Activated CD4-positive, alpha-beta T cell treated with anti-CD3 and anti-CD28 coated beads, Interleukin-2, amount 50 U/mL, for 4 hours (primary cell): ENCODE results near the gene LDLR.
"Not testable (repeated sequence)": the region's sequence is repeated elsewhere in the genome, so short reads cannot be mapped to it uniquely, and the experiment has no call there.

Source experiments
- DNase-seq, 2 experiments: peaks; one replicate each; pipeline ENCODE4 v3.0.0-alpha.2; 2020

The LDLR gene

DNA sequence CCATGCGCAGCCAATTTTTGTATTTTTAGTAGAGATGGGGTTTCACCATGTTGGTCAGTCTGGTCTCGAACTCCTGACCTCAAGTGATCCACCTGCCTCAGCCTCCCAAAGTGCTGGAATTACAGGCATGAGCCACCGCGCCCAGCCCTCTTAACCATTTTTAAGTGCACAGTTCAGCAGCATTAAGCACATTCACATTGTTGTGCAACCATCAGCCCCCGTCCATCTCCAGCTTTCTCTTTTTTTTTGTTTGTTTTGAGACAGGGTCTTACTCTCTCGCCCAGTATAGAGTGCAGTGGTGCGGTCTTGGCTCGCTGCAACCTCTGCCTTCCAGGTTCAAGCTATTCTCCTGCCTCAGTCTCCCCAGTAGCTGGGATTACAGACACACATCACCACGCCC, 12.5 kb upstream of the LDLR start:
- DNase-seq, result not testable (repeated sequence)

DNA sequence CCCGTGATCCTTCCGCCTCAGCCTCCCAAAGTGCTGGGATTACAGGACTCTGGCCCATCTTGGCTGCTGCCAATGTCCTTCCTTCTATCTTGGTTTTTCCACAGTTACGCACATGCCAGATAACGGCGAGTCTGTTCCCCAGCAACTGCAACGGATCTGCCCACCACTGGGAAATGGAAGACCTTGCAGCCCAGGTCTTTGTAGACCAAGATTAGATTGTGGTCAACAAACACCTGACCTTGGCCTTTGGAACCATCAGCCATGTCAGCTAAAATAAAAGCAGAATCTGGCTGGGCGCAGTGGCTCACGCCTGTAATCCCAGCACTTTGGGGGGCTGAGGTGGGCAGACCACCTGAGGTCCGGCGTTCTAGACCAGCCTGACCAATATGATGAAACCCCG, 10.4 kb upstream of the LDLR start:
- no peak for DNase-seq

DNA sequence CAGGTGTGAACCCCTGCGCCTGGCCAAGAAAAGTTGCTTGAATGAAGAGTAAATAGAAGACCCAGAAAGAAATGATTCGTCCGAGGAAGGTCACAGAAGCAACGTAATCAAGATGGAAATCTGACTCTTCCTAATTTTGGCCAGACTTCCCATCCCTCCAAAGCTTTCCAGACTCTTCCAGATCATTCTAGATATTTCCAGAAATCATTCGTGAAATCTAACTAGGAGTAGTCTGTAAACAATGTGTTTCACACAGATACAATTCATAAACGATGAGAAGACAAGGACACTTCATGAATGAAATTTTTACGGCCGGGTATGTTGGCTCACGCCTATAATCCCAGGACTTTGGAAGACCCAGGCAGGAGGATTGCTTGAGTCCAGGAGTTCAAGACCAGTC, 9.3 kb upstream of the LDLR start:
- DNase-seq, result no peak

DNA sequence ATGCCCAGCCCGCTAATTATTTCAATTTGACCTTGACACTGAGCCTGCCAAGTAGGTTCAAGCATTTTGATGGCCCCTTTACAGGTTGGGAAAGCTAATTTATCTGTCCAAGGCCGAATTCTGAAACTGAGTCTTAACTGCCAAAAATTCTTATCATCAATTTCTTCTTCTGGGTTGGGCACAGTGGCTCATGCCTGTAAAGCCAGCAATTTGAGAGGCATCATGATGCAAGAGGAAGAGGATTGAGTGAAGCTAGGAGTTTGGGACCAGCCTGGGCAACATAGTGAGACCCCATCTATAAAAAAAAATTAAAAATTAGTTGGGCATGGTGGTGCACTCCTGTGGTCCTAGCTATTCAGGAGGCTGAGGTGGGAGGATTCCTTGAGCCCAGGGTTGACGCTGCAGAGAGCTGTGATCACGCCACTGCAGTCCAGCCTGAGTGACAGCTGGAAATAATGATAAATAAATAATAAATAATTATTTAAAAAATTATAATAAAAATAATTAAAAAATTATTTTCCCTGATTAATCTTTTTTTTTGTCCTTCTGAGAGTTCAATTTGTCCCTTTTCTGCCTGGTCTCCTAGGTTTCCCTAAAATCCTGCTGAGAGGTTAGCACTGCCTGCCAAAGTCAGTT, 1.3 kb upstream of the LDLR start:
- DNase-seq, result no peak

GRCh38 chr19:11088506-11089253, 583 bp upstream of the LDLR start:
- no peak for DNase-seq

GRCh38 chr19:11090014-11090263, 676 bp downstream of the LDLR start:
- not testable (repeated sequence) for DNase-seq

GRCh38 chr19:11090264-11090996, 1.2 kb downstream of the LDLR start:
- DNase-seq, result peak; percentile 97 to 98

DNA sequence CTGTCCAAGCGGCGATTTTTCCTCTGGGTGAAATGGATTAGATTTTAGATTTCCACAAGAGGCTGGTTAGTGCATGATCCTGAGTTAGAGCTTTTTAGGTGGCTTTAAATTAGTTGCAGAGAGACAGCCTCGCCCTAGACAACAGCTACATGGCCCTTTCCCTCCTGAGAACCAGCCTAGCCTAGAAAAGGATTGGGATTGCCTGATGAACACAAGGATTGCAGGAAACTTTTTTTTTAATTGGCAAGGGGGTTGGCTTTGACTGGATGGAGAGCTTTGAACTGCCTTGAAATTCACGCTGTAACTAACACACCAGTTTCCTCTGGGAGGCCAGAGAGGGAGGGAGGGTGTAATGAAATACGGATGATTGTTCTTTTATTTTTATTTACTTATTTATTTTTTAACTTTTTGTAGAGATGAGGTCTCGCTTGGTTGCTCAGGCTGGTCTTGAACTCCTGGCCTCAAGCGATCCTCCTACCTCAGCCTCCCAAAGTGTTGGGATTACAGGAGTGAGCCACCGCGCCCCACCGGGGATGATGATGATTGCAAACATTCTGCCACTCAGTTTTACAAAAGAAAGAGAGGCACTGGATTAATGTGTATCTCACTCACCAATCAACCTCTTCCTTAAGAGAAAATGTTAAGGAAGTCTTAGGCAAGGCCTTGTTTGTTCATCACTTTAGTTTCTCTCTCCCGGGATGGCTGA, 1.9 kb downstream of the LDLR start:
- no peak for DNase-seq

- DNase-seq, result peak; percentile 35 to 43
Observed at GRCh38 chr19:11091703-11092153, 2.5 kb downstream of the LDLR start.

DNA sequence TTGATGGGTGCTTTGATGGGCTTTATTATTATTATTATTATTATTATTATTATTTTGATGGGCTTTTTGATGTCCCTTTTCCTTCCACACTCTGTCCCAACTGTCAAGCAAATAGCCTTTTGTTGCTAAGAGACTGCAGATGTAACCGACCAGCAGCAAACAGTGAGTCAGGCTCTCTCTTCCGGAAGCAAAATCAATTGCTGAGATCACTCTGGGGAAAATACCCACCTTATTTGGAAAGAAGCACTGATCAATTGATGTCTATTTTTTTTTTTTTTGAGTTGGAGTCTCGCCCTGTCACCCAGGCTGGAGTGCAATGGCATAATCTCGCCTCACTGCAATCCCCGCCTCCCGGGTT, 2.9 kb downstream of the LDLR start:
- peak; percentile 20 to 26 for DNase-seq

- no peak for DNase-seq
Observed at GRCh38 chr19:11093689-11094238, 4.5 kb downstream of the LDLR start.

DNA sequence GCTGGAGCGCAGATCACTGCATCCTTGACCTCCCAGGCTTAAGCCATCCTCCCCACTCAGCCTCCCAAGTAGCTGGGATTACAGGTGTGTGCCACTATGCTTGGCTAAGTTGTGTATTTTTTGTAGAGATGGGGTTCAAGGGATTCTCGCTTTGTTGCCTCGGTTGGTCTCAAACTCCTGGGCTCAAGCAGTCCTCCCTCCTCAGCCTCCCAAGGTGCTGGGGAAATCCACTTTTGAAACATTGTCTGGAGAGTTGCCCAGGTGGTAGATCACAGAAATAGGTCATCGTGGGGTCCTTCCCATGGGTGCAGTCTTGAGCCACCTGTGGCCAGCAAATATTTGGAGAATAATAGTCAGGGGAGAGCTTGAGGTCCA, 5.2 kb downstream of the LDLR start:
- DNase-seq, result no peak

DNA sequence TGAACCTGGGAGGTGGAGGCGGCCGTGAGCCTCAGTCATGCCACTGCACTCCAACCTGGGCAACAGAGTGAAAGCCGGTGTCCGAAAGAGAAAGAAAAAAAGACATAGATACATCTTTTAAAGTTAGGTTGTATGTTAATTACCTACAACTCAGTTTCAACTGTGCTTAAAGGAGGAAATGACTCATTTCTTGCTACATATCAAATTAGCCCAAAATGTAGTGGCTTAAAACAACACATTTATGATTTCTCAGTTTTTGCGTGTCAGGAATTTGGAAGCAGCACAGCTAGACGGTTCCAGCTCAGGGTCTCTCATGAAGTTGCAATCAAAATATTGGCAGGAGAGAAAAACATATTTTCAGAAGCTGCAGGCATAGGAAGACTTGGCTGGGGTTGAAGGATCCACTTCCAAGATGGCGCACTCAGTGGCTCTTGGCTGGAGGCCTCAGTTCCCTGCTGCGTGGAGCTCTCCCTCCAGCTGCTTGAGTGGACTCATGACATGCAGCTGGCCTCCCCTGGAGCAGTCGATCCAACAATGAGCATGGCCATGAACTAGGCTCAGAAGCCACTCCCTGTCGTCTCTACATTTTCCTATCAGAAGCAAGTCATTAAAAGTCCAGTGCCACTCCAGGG, 7.1 kb downstream of the LDLR start:
- no peak for DNase-seq

GRCh38 chr19:11097367-11097766, 8.1 kb downstream of the LDLR start:
- not testable (repeated sequence) for DNase-seq

DNA sequence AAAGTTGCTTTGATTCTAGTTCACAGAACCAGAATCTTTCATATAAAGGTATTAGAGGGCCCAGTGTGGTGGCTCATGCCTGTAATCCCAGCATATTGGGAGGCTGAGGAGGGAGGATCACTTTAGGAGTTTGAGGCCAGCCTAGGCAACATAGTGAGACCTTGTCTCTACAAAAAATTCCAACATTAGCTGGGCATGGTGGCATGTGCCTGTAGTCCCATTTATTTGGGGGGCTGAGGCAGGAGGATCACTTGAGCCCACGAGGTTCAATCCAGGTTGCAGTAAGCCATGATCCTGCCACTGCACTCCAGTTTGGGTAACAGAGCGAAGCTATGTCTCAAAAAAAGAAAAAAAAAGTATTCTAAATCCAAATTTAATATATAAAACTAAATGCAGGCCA, 9.1 kb downstream of the LDLR start:
- no peak for DNase-seq

DNA sequence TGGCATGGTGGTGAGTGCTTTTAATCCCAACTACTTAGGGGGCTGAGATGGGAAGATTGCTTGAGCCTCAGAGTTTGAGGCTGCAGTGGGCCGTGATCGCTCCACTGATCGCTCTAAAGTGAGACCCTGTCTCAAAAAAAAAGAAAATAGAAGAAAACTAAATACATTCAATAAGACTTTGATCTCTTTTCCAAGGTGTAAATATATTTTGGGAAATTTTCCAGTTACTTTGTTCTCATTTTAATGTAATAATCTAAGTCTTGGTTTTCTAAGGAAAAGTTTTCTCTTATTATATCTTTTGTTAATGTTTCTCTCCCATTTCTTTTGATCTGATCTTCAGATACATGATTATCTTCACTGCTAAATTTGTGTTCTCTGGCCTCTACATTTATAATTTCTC, 9.6 kb downstream of the LDLR start:
- no peak for DNase-seq

DNA sequence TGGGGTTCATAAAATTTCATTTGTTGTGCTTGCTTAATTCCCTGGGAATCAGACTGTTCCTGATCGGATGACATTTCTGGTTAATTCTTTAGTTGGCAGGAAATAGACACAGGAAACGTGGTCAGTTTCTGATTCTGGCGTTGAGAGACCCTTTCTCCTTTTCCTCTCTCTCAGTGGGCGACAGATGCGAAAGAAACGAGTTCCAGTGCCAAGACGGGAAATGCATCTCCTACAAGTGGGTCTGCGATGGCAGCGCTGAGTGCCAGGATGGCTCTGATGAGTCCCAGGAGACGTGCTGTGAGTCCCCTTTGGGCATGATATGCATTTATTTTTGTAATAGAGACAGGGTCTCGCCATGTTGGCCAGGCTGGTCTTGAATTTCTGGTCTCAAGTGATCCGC, 10.8 kb downstream of the LDLR start:
- DNase-seq, result no peak

DNA sequence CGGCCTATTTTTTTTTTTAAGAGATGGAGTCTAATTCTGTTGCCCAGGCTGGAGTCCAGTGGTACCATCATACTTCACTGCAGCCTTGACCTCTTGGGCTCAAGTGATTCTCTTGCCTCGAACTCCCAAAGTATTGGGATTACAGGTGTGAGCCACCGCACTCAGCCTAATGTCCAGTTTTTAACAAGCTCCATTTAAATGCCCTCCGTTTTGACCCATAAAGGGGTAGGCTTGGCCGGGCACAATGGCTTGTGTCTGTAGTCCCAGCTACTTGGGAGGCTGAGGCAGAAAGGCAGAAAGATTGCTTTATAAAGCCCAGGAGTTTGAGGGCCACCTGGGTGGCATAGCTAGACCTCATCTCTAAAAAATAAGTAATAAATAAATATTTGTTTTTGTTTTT, 11.8 kb downstream of the LDLR start:
- DNase-seq, result no peak

DNA sequence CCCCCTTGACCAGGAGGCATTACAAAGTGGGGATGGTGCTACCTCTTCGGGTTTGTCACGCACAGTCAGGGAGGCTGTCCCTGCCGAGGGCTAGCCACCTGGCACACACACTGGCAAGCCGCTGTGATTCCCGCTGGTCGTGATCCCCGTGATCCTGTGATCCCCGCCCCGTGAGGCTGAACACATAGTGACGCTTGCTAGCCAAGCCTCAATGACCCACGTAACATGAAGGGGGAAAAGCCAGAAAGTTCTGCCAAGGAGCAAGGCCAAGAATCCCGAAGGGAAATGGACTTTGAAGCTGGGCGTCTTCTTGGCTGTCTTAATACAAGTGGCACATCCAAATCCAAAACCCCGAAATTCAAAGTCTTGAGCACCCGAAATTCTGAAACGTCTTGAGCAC, 13.7 kb downstream of the LDLR start:
- no peak for DNase-seq

DNA sequence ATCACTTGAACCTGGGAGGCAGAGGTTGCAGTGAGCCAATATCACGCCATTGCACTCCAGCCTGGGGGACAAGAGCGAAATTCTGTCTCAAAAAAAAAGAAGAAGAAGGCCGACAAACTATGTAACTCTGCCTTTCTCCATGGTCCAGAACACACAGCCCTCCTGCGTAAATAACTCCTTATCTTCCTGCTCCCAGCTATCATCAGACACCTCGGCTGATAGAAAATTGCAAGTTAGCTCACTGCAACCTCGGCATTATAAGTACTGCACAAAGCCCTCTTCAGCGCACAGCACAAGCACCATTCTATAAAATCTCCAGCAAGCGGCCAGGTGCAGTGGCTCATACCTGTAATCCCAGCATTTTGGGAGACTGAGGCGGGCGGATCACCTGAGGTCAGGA, 14.4 kb downstream of the LDLR start:
- DNase-seq, result not testable (repeated sequence)

- DNase-seq, result no peak
Observed at GRCh38 chr19:11105014-11105636, 15.9 kb downstream of the LDLR start.

DNA sequence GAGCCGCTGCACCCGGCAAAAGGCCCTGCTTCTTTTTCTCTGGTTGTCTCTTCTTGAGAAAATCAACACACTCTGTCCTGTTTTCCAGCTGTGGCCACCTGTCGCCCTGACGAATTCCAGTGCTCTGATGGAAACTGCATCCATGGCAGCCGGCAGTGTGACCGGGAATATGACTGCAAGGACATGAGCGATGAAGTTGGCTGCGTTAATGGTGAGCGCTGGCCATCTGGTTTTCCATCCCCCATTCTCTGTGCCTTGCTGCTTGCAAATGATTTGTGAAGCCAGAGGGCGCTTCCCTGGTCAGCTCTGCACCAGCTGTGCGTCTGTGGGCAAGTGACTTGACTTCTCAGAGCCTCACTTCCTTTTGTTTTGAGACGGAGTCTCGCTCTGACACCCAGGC, 17.2 kb downstream of the LDLR start:
- no peak for DNase-seq

DNA sequence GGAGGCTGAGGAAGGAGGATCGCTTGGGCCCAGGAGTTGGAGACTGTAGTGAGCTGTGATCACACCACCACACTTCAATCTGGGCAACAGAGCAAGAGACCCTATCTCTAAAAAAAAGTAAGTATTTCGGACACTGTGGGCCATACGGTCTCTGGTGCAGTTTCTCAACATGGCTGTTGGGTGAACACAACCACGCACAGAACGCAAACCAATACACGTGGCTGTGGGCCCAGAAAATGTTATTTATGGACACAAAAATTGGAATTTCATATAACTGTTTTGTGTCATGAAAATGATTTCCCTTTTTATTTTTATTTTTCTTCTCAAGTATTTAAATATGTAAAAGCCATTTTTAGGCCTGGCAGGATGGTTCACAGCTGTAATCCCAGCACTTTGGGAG, 19.5 kb downstream of the LDLR start:
- no peak for DNase-seq
